ENCODE data around the gene NUDT22.

- no peak for TF ChIP-seq ARNTL (CRISPR knock-in tag; IDR thresholded peaks at IDR 0.05; ENCODE audit: borderline replicate concordance, low read depth)
- TF ChIP-seq, protein P1, sequence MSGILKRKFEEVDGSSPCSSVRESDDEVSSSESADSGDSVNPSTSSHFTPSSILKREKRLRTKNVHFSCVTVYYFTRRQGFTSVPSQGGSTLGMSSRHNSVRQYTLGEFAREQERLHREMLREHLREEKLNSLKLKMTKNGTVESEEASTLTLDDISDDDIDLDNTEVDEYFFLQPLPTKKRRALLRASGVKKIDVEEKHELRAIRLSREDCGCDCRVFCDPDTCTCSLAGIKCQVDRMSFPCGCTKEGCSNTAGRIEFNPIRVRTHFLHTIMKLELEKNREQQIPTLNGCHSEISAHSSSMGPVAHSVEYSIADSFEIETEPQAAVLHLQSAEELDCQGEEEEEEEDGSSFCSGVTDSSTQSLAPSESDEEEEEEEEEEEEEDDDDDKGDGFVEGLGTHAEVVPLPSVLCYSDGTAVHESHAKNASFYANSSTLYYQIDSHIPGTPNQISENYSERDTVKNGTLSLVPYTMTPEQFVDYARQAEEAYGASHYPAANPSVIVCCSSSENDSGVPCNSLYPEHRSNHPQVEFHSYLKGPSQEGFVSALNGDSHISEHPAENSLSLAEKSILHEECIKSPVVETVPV (CRISPR knock-in tag; IDR thresholded peaks at IDR 0.05), result no peak
- TF ChIP-seq GLIS3 (CRISPR knock-in tag; IDR thresholded peaks at IDR 0.05), result no peak
- no peak for TF ChIP-seq PATZ1 (CRISPR knock-in tag; IDR thresholded peaks at IDR 0.05; ENCODE audit: borderline replicate concordance)
- TF ChIP-seq ZFP30 (CRISPR knock-in tag; IDR thresholded peaks at IDR 0.05), result no peak
- TF ChIP-seq PPARA (CRISPR knock-in tag; IDR thresholded peaks at IDR 0.05; ENCODE audit: borderline replicate concordance), result no peak
- TF ChIP-seq, protein P2, sequence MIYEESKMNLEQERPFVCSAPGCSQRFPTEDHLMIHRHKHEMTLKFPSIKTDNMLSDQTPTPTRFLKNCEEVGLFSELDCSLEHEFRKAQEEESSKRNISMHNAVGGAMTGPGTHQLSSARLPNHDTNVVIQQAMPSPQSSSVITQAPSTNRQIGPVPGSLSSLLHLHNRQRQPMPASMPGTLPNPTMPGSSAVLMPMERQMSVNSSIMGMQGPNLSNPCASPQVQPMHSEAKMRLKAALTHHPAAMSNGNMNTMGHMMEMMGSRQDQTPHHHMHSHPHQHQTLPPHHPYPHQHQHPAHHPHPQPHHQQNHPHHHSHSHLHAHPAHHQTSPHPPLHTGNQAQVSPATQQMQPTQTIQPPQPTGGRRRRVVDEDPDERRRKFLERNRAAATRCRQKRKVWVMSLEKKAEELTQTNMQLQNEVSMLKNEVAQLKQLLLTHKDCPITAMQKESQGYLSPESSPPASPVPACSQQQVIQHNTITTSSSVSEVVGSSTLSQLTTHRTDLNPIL (CRISPR knock-in tag; IDR thresholded peaks at IDR 0.05; ENCODE audit: low read depth), result no peak
- no peak for TF ChIP-seq ZC3H10 (CRISPR knock-in tag; IDR thresholded peaks at IDR 0.05)
Observed at GRCh38 chr11:64203421-64204079, 22.5 kb upstream of the NUDT22 start.

Measured in SK-N-SH treated with all-trans-retinoic acid at 6 μM for 48 hours (cell line).